ENCODE measurements around the gene SF3A1.

The SF3A1 gene

GRCh38 chr22:30305519-30305905, 51.2 kb downstream of the SF3A1 start:
- no peak for DNase-seq (ENCODE audit: low read depth, low spot score)

- DNase-seq (ENCODE audit: low read depth, low spot score) = no peak
These were observed 52.0 kb downstream of the SF3A1 start for GRCh38 chr22:30304495-30305244.

GRCh38 chr22:30302810-30303138, 53.9 kb downstream of the SF3A1 start:
- DNase-seq (ENCODE audit: low read depth, low spot score) = no peak

- DNase-seq (ENCODE audit: low read depth, low spot score) = no peak
These were observed 54.5 kb downstream of the SF3A1 start for GRCh38 chr22:30301995-30302809.

GRCh38 chr22:30299322-30299721, 57.4 kb downstream of the SF3A1 start:
- DNase-seq (ENCODE audit: low read depth, low spot score) = no peak

GRCh38 chr22:30297991-30298701, 58.5 kb downstream of the SF3A1 start:
- DNase-seq (ENCODE audit: low read depth, low spot score) = no peak

GRCh38 chr22:30297276-30297990, 59.3 kb downstream of the SF3A1 start:
- DNase-seq (ENCODE audit: low read depth, low spot score) = no peak

- no peak for DNase-seq (ENCODE audit: low read depth, low spot score)
These were observed 59.9 kb downstream of the SF3A1 start for GRCh38 chr22:30296833-30297232.

- DNase-seq (ENCODE audit: low read depth, low spot score) = no peak
These were observed 60.4 kb downstream of the SF3A1 start for GRCh38 chr22:30296324-30296723.

GRCh38 chr22:30295576-30295975, 61.1 kb downstream of the SF3A1 start:
- no peak for DNase-seq (ENCODE audit: low read depth, low spot score)

GRCh38 chr22:30294830-30295229, 61.9 kb downstream of the SF3A1 start:
- no peak for DNase-seq (ENCODE audit: low read depth, low spot score)

GRCh38 chr22:30294066-30294465, 62.6 kb downstream of the SF3A1 start:
- DNase-seq (ENCODE audit: low read depth, low spot score) = no peak

GRCh38 chr22:30293026-30293425, 63.7 kb downstream of the SF3A1 start:
- no peak for DNase-seq (ENCODE audit: low read depth, low spot score)

- DNase-seq (ENCODE audit: low read depth, low spot score) = no peak
These were observed 64.4 kb downstream of the SF3A1 start for GRCh38 chr22:30292069-30292970.

- no peak for DNase-seq (ENCODE audit: low read depth, low spot score)
These were observed 65.4 kb downstream of the SF3A1 start for GRCh38 chr22:30291058-30291892.

GRCh38 chr22:30290342-30291057, 66.2 kb downstream of the SF3A1 start:
- DNase-seq (ENCODE audit: low read depth, low spot score) = no peak

- no peak for DNase-seq (ENCODE audit: low read depth, low spot score)
These were observed 66.7 kb downstream of the SF3A1 start for GRCh38 chr22:30289980-30290313.

- peak; percentile 77 for DNase-seq (ENCODE audit: low read depth, low spot score)
These were observed 67.3 kb downstream of the SF3A1 start, which contains the start of gene CASTOR1 for GRCh38 chr22:30289141-30289979. Gene CASTOR1, minus strand, starts transcription at chr22:30289505. Its CDS starts 8 bp downstream, at chr22:30289497.

All from activated naive CD8-positive, alpha-beta T cell treated with anti-CD3 and anti-CD28 coated beads, Interleukin-2, amount 50 U/mL, for 16 hours (primary cell).